Activated naive CD8-positive, alpha-beta T cell (primary cell): ENCODE results near the gene FIG4.
"Not testable (repeated sequence)": the region's sequence is repeated elsewhere in the genome, so short reads cannot be mapped to it uniquely, and the experiment has no call there.

Source experiments
- H3K27ac Mint-ChIP-seq: one replicate; pipeline ENCODE4 v1.8.0; 2021; ENCODE audit warnings: mixed read lengths
- H3K27me3 Mint-ChIP-seq: one replicate; pipeline ENCODE4 v1.8.0; 2021; ENCODE audit warnings: mixed read lengths
- H3K36me3 Mint-ChIP-seq: one replicate; pipeline ENCODE4 v1.8.0; 2021; ENCODE audit warnings: mixed read lengths
- H3K4me1 Mint-ChIP-seq: one replicate; pipeline ENCODE4 v1.8.0; 2021; ENCODE audit warnings: low read depth, mixed read lengths
- H3K4me3 Mint-ChIP-seq: one replicate; pipeline ENCODE4 v1.8.0; 2021; ENCODE audit warnings: mild to moderate bottlenecking, mixed read lengths
- H3K9me3 Mint-ChIP-seq: one replicate; pipeline ENCODE4 v1.8.0; 2021; ENCODE audit warnings: low read depth, mixed read lengths

FIG4 gene

DNA sequence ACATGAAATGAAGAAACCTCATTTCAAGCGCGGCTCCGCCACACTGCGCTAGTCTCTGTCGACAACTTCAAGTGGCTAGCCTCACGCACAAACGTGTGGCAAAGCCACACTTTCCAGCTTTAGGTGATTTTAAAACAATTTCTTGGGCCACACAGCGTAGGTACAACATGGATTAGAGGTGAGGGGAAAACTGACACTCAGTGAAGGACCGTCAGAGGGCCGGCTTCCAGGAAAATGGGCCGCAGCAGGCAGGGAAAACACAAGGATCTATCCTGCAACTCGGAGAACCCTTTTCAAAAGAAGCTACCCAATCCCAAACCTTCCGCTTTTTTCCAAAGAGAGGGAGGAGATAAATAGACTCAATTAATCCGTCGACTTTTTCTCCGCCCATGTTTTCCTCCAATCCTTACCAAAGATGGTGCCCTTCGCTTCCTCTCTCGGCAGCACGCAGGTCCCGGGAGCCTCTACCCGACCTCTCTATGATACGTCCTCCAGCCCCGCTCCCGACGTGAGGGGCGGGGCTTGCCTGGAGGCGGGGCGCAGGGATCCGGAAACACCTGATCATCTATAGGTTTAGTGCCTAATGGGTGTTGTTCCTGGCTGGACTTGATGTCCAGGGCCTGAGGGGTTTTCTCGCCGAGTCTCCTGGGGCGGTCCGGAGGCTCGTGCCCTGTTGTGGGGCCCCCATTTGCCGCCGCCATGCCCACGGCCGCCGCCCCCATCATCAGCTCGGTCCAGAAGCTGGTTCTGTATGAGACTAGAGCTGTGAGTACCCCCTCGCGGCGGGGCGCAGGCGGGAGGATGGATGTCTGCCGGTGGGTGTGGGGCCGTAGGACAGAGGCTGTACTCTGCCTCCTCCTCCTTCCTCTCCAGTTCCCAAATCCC, at the start of gene FIG4, which contains the start of gene AK9:
Gene FIG4, plus strand, starts transcription at position 560 of the 885 bp plus-strand sequence. Its CDS starts 140 bp downstream, at position 700.
Gene AK9, minus strand, starts transcription at position 466 of the 885 bp plus-strand sequence. CDS start 15,457 bp downstream, outside the sequence.
- no peaks in the 10 kb centered on the region for H3K27me3 Mint-ChIP-seq
- H3K4me3 Mint-ChIP-seq = peak within 1 kb of the TSS; percentile 97
- peak within 1 kb of the TSS; percentile 97 for H3K27ac Mint-ChIP-seq
- peaks cover 46% of the 10 kb centered on the region for H3K4me1 Mint-ChIP-seq
- H3K9me3 Mint-ChIP-seq = no peaks in the 10 kb centered on the region
- peaks cover 4% of the 10 kb centered on the region for H3K36me3 Mint-ChIP-seq

DNA sequence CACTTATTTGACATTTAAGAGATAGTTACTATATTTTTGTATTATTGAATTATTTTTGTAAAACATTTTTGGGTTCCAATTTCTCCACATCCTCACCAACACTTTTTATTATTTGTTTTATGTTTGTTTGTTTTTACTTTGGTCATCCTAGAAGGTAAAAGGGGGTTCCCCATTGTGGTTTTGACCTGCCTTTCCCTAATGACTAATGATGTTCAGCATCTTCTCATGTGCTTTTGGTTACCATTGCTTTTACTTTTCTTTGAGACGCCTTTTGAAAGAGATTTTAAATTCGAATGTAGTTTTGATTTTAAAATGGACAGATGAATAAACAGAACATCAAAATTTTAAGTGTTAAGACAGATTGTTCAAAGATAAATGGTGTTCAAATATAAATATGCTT, 47.0 kb upstream of the FIG4 start:
- no peaks in the 10 kb centered on the region for H3K27me3 Mint-ChIP-seq
- H3K4me1 Mint-ChIP-seq = no peaks in the 10 kb centered on the region
- no peak overlapping the region for H3K27ac Mint-ChIP-seq
- H3K36me3 Mint-ChIP-seq = peaks cover 45% of the 10 kb centered on the region
- H3K9me3 Mint-ChIP-seq = no peaks in the 10 kb centered on the region
- no peak overlapping the region for H3K4me3 Mint-ChIP-seq

DNA sequence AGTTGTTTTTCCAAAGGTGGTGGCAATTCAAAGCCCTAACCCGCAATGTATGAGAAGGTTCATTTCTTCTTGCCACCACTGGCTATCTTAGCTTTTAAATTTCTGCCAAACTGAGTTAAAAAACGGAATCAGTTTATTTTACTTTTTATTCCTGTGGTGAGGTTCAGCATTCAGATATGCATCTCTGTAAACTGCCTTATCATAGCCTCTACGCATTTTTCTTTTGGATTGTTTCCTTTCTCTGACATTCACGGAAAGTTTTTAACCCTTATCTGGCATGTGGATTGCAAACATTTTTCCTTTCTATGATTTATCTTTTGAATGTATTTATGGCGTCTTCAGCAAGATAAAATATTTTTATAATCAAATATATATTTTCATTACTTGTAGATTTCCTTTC, 37.8 kb upstream of the FIG4 start:
- Mint-ChIP-seq H3K27me3 (no peaks in the 10 kb centered on the region), H3K9me3 (no peaks in the 10 kb centered on the region), H3K27ac (no peak overlapping the region), H3K4me3 (no peak overlapping the region), H3K36me3 (peaks cover 11% of the 10 kb centered on the region), H3K4me1 (no peaks in the 10 kb centered on the region)

DNA sequence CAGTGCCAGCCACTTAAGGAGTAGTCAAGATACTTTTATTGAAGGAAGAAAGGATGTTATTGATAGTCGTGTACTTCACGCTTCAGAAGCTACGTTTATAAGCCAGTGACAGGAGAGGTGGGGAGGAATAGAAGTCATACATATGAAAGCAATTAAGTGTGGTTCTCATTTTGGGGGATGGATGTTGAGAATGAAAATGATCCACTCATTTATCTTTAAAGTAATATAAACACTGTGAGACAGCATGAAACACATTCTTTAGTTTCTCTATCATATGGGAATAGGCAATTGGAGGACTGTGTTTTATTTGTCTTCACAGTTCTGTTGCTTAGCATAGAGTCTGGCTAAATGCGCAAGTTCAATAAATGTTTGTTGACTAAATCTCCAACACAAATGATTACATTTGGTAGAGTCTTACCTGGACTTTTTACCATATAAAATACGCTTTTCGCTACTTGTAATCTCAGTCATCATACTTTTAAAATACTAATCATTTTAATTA, 35.3 kb upstream of the FIG4 start:
- no peaks in the 10 kb centered on the region for H3K9me3 Mint-ChIP-seq
- H3K27me3 Mint-ChIP-seq = no peaks in the 10 kb centered on the region
- no peaks in the 10 kb centered on the region for H3K4me1 Mint-ChIP-seq
- H3K27ac Mint-ChIP-seq = no peak overlapping the region
- H3K4me3 Mint-ChIP-seq = no peak overlapping the region
- H3K36me3 Mint-ChIP-seq = peaks cover 10% of the 10 kb centered on the region

DNA sequence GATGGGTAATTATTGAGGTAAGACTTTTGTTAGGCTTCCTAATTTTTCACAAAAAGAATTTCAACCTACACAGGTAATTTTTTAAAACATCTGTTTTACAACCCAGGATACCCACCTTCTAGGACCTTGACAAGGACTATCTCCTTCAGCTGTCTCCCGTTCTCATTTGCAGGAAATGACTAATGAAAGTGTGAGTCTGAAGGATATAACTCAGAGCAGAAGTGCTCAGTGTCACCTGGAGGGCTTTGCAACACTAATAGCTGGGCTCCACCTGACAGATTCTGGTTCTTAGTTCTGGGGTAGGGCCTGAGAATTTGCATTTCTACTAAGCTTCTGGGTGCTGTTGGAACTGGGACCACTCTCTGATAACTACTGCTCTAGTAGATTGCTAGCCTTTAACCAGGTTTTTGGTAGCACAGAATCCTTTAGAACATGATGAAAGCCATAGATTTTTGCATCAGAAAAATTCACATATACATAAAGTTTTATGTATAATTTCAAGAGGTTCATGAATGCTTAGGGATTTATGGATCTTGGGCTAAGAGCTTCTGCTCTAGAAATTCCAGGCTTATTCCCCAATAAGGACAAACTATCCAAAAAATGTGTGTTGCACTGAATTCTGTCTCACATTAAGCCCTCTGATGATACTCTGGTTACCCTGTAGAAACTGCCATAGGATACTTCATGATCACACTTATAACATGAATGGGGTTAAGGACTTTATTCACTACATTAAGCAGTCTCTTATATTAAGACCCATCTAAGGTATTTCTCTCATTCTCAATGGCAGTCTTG, 30.4 kb upstream of the FIG4 start:
- H3K4me3 Mint-ChIP-seq = no peak overlapping the region
- no peaks in the 10 kb centered on the region for H3K4me1 Mint-ChIP-seq
- no peak overlapping the region for H3K27ac Mint-ChIP-seq
- H3K27me3 Mint-ChIP-seq = no peaks in the 10 kb centered on the region
- no peaks in the 10 kb centered on the region for H3K9me3 Mint-ChIP-seq
- H3K36me3 Mint-ChIP-seq = peaks cover 13% of the 10 kb centered on the region

DNA sequence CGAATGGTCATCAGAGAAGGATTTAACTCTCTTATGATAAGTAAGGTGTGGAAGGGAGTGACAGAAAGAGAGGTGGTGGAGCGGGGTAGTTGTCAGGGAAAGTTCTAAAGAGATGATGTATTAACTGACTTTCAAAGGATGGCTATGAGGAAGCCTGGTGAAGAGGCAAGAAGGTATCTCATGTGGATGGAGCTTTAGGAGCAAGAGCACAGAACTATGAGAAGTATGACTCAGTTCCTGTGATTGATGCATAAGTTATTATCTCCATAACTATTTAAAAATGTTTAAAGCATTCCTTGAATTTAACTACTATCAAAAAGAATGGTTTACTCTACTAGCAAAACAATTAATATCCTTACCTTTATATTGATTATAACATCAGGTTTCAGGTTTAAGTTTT, 28.9 kb upstream of the FIG4 start:
- H3K9me3 Mint-ChIP-seq = no peaks in the 10 kb centered on the region
- no peak overlapping the region for H3K27ac Mint-ChIP-seq
- no peak overlapping the region for H3K4me3 Mint-ChIP-seq
- no peaks in the 10 kb centered on the region for H3K27me3 Mint-ChIP-seq
- peaks cover 11% of the 10 kb centered on the region for H3K36me3 Mint-ChIP-seq
- no peaks in the 10 kb centered on the region for H3K4me1 Mint-ChIP-seq

DNA sequence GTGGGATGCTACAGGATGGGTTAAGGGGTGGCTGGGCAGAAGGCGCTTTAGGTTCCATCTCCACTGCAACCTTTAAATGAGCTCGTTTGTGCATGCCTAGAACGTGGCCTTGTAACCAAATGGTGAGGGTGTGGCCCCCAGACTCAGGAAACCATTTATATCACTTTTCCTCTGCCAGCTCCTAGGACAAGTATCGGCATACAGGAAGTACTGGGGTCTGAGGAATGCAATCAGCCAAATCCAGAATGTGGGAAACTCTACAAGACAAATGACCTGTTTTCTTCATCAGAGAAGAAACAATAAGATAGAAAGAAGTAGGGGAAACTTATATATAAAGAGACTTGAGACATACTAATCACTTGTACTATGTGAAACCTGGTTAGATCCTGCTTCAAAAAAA, 21.3 kb upstream of the FIG4 start:
- Mint-ChIP-seq H3K9me3 (no peaks in the 10 kb centered on the region), H3K36me3 (peaks cover 17% of the 10 kb centered on the region), H3K27ac (no peak overlapping the region), H3K4me1 (no peaks in the 10 kb centered on the region), H3K27me3 (no peaks in the 10 kb centered on the region), H3K4me3 (no peak overlapping the region)

DNA sequence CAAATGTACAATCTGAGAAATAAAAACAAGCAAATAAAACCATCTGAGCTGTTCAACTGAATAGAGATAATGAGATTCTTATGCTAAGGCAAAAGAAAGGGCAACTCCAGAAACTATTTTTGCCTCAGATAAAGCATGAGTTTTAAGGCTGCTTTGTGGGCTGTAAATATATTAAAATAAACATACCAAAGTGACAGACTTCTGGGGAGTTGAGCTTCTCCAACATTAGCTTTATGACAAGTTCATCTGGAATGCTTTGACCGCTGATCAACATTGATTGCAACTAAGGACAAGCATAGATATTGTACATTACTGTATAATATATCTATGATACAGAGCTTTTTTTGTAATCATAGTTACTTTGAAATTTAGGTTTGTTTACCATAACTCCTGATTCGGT, 19.4 kb upstream of the FIG4 start:
- Mint-ChIP-seq H3K4me3 (no peak overlapping the region), H3K36me3 (peaks cover 21% of the 10 kb centered on the region), H3K4me1 (no peaks in the 10 kb centered on the region), H3K9me3 (peaks cover 2% of the 10 kb centered on the region), H3K27me3 (no peaks in the 10 kb centered on the region), H3K27ac (no peak overlapping the region)

DNA sequence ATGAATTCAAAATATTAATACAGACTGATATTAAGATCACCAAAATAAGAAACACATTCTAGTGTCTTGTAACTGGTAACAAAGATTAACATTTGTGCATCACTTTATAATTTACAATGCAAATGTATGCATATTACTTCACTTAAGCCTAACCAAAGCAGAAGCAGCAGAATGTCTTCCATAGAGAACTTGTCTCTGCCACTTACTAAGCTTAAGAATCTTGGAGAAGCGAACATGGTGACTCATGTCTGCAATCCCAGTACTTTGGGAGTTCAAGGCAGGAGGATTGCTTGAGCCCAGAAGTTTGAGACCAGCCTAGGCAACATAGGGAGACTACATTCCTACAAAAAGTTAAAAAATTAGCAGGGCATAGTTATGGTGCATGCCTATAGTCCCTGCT, 18.9 kb upstream of the FIG4 start:
- no peak overlapping the region for H3K27ac Mint-ChIP-seq

DNA sequence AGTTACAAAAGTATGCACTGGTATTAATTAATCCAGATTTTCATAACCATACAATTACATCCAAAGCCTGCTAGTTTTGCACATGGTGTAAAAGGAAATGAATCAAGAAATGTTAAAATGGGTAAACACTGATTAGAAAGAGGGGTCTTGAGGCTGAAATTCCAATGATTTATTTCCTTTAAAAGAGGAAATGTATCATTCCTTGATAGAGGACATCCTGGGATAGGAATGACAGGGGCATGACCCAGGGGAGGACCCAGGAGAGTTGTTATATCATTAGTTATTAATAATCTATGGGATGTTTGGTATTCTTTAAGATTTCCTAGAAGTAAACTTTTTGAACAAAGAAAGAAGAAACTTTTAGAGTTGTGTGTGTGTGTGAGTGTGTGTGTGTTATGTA, 18.3 kb upstream of the FIG4 start:
- peaks cover 22% of the 10 kb centered on the region for H3K36me3 Mint-ChIP-seq
- no peak overlapping the region for H3K4me3 Mint-ChIP-seq
- no peak overlapping the region for H3K27ac Mint-ChIP-seq
- no peaks in the 10 kb centered on the region for H3K4me1 Mint-ChIP-seq
- peaks cover 4% of the 10 kb centered on the region for H3K9me3 Mint-ChIP-seq
- H3K27me3 Mint-ChIP-seq = no peaks in the 10 kb centered on the region

More for the DNA sequence above, 18.9 kb upstream of the FIG4 start:
- Mint-ChIP-seq H3K36me3 (peaks cover 22% of the 10 kb centered on the region), H3K4me1 (no peaks in the 10 kb centered on the region), H3K27me3 (no peaks in the 10 kb centered on the region), H3K9me3 (peaks cover 4% of the 10 kb centered on the region), H3K4me3 (no peak overlapping the region)

DNA sequence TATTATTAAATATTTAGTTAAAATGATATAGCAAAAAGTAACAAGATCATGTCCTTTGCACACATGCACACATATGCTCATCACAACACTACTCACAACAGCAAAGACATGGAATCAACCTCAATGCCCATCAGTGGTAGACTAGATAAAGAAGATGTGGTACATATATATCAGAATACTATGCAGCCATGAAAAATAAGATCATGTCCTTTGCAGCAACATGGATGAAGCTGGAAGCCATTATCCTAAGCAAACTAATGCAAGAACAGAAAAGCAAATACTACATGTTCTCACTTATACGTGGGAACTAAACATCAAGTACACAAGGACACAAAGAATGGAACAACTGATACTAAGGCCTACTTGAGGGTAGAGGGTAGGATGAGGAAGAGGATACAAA, 14.4 kb upstream of the FIG4 start:
- Mint-ChIP-seq H3K9me3 (peaks cover 4% of the 10 kb centered on the region), H3K27me3 (no peaks in the 10 kb centered on the region), H3K36me3 (peaks cover 20% of the 10 kb centered on the region), H3K27ac (no peak overlapping the region), H3K4me3 (no peak overlapping the region), H3K4me1 (peaks cover 3% of the 10 kb centered on the region)

DNA sequence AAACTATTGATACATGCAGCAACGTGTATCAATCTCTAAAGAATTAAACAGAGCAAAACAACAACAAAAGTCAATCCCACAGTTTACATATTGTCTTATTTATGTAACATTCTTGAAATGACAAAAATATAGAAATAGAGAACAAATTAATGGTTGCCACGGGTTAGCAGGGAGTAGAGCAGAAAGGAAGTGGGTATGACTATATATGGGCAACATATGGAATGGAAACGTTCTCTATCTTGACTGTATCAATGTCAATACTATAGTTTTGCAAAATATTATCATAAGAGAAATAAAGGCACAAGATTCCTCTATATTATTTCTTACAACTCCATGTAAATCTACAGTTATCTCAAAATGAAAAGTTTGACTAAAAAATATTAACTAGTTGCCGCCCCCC, 12.9 kb upstream of the FIG4 start:
- no peaks in the 10 kb centered on the region for H3K27me3 Mint-ChIP-seq
- no peak overlapping the region for H3K4me3 Mint-ChIP-seq
- no peak overlapping the region for H3K27ac Mint-ChIP-seq
- H3K36me3 Mint-ChIP-seq = peaks cover 23% of the 10 kb centered on the region
- peaks cover 4% of the 10 kb centered on the region for H3K9me3 Mint-ChIP-seq
- H3K4me1 Mint-ChIP-seq = peaks cover 4% of the 10 kb centered on the region

DNA sequence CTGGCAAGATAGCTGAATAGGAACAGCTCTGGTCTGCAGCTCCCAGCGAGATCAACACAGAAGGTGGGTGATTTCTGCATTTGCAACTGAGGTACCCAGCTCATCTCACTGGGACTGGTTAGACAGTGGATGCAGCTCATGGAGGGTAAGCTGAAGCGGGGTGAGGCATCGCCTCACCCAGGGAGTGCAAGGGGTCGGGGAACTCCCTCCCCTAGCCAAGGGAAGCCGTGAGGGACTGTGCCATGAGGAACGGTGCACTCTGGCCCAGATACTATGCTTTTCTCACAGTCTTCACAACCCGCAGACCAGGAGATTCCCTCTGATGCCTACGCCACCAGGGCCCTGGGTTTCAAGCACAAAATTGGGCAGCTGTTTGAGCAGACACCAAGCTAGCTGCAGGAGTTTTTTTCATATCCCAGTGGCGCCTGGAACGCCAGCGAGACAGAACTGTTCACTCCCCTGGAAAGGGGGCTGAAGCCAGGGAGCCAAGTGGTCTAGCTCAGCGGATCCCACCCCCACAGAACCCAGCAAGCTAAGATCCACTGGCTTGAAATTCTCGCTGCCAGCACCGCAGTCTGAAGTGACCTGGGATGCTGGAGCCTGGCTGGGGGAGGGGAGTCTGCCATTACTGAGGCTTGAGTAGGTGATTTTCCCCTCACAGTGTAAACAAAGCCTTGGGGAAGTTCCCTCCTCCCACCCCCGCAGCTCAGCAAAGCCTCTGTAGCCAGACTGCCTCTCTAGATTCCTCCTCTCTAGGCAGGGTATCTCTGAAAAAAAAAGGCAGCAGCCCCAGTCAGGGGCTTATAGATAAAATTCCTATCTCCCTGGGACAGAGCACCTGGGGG, 12.2 kb upstream of the FIG4 start:
- not testable (repeated sequence) for H3K4me3 Mint-ChIP-seq, H3K9me3 Mint-ChIP-seq, H3K27ac Mint-ChIP-seq, H3K4me1 Mint-ChIP-seq, H3K27me3 Mint-ChIP-seq
- peaks cover 21% of the 10 kb centered on the region for H3K36me3 Mint-ChIP-seq

DNA sequence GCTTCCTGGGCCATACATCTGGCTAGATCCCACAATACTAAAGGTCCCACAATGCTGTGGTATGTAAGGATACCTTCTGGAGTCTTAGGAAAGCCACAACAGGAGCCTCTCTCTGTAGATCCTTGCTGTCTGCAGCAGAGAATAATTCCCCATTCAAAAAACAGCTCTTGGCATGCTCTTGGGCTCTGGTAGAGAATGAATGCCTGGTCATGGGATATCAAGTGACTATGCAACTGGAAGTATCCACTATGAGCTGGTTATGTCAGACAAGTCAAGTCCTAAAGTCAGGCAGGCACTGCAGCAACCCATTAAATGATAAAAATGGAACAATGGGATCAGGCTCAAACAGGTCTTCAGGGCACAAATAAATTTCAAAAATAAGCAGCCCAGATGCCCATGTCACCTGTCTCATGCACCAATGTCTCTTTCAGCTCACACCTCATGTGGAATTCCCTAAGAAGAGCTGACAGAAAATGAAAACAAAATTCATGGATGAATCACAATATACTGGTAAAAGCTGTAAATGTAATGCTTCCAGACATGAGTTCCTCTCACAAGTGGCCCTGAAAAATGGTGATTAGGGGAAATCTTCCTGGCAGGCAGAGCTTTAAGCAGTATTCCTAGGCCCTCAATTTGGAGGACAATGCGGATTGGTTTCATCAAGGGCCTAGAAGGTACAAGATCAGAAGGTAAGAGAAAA, 4.4 kb upstream of the FIG4 start:
- no peak overlapping the region for H3K4me3 Mint-ChIP-seq
- no peaks in the 10 kb centered on the region for H3K9me3 Mint-ChIP-seq
- H3K4me1 Mint-ChIP-seq = peaks cover 38% of the 10 kb centered on the region
- H3K27me3 Mint-ChIP-seq = no peaks in the 10 kb centered on the region
- peaks cover 4% of the 10 kb centered on the region for H3K36me3 Mint-ChIP-seq
- peak overlapping the region; percentile 91 for H3K27ac Mint-ChIP-seq
